H1 (cell line): Measurements from ENCODE around the gene RCAN2. TPM values are rescaled to one million over a fixed set of nuclear protein-coding genes. Genes with fewer than 3 reads are reported as not detected.

Experiments
- CTCF ChIA-PET: fragments of 300-600 bp; sonication (Branson Sonifier 250); formaldehyde crosslinking; loops from one replicate; lab custom pipeline; 2021; ENCODE audit not compliant: partially characterized antibody; lab: Charles Lee
- POLR2A ChIA-PET: fragments of 300-600 bp; sonication (Branson Sonifier 250); formaldehyde crosslinking; loops from one replicate; lab custom pipeline; 2021; ENCODE audit warnings: inconsistent platforms; ENCODE audit not compliant: partially characterized antibody; lab: Charles Lee
- DNase-seq, 2 experiments: peaks; one replicate each; pipeline versions ENCODE4 v3.0.0 to v3.0.0-alpha.2; 2010 to 2022; ENCODE audit warnings: low spot score in 2 of 2, low read depth in 1 of 2, mixed read lengths in 1 of 2
- FAIRE-seq: peaks from 2 replicates; lab custom pipeline; 2011; peaks lifted over from hg19 to GRCh38; lab: Jason Lieb, UNC
- H2AFZ ChIP-seq: 2 replicates; pipeline ENCODE4 v1.8.1; 2012; ENCODE audit warnings: low read length, inconsistent platforms
- H2AK5ac ChIP-seq: 2 replicates; pipeline ENCODE4 v1.6.1; 2013; ENCODE audit warnings: low read depth, low read length
- H2BK120ac ChIP-seq: replicated peaks from 2 replicates; pipeline ENCODE3; 2013; ENCODE audit warnings: low read depth, low read length, inconsistent platforms
- H2BK12ac ChIP-seq: 2 replicates; pipeline ENCODE4 v1.6.1; 2013; ENCODE audit warnings: low read depth, low read length
- H2BK15ac ChIP-seq: 2 replicates; pipeline ENCODE4 v1.6.1; 2013; ENCODE audit warnings: low read length
- H2BK20ac ChIP-seq: 2 replicates; pipeline ENCODE4 v1.6.1; 2013; ENCODE audit warnings: low read length
- H2BK5ac ChIP-seq: 2 replicates; pipeline ENCODE4 v1.6.1; 2013; ENCODE audit warnings: low read depth, low read length
- H3K14ac ChIP-seq: 2 replicates; pipeline ENCODE4 v1.6.1; 2013; ENCODE audit warnings: inconsistent platforms; ENCODE audit not compliant: insufficient read length
- H3K18ac ChIP-seq: 2 replicates; pipeline ENCODE4 v1.6.1; 2013; ENCODE audit warnings: low read length; ENCODE audit errors: extremely low read depth
- H3K23ac ChIP-seq: 2 replicates; pipeline ENCODE4 v1.6.1; 2013; ENCODE audit warnings: inconsistent platforms; ENCODE audit not compliant: insufficient read length
- H3K23me2 ChIP-seq: 2 replicates; pipeline ENCODE4 v1.6.1; 2013; ENCODE audit warnings: low read depth, low read length
- H3K27ac ChIP-seq: 2 replicates; pipeline ENCODE4 v1.6.1; 2011; ENCODE audit warnings: low read depth, low read length, inconsistent platforms
- H3K27me3 ChIP-seq, 4 experiments: replicated peaks in 1 of 4; 1 replicate in 1 of 4; 2 replicates in 3 of 4; pipeline versions ENCODE4 v1.6.1 to v1.8.1; 2011 to 2013; ENCODE audit warnings: low read length in 3 of 4, mild to moderate bottlenecking in 3 of 4, inconsistent platforms in 2 of 4, mixed read lengths in 2 of 4, moderate library complexity in 1 of 4; ENCODE audit not compliant: control insufficient read depth in 3 of 4, insufficient read depth in 3 of 4; ENCODE audit errors: extremely low read depth in 1 of 4
- H3K36me3 ChIP-seq, 4 experiments: 2 replicates each; pipeline versions ENCODE4 v1.6.1 to v1.8.1; 2011 to 2013; ENCODE audit warnings: mild to moderate bottlenecking in 4 of 4, low read length in 3 of 4, moderate library complexity in 2 of 4, control low read depth in 1 of 4, inconsistent platforms in 1 of 4; ENCODE audit not compliant: insufficient read depth in 4 of 4, control insufficient read depth in 2 of 4
- H3K4ac ChIP-seq: replicated peaks from 2 replicates; pipeline ENCODE3; 2013; ENCODE audit warnings: low read length, low read depth, mixed read lengths, inconsistent platforms; ENCODE audit not compliant: insufficient read length
- H3K4me1 ChIP-seq, 4 experiments: replicated peaks in 1 of 4; 1 replicate in 1 of 4; 2 replicates in 3 of 4; pipeline versions ENCODE4 v1.6.1 to v1.8.1; 2011 to 2013; ENCODE audit warnings: low read length in 3 of 4, inconsistent platforms in 2 of 4, mixed read lengths in 1 of 4; ENCODE audit not compliant: insufficient read depth in 4 of 4, control insufficient read depth in 3 of 4
- H3K4me2 ChIP-seq, 2 experiments: 2 replicates each; pipeline versions ENCODE4 v1.6.1 to v1.8.1; 2011 to 2013; ENCODE audit warnings: low read depth in 2 of 2, low read length in 2 of 2, control low read depth in 1 of 2, inconsistent platforms in 1 of 2, mild to moderate bottlenecking in 1 of 2; ENCODE audit not compliant: insufficient read depth in 1 of 2
- H3K4me3 ChIP-seq, 4 experiments: fragments of 200-600, 300-600 bp in 1 of 4; sonication (generic), shearing (Covaris generic), sonication (Bioruptor Twin) in 1 of 4; 2 replicates each; pipeline versions ENCODE4 v1.5.1 to v1.8.1; 2011 to 2016; ENCODE audit warnings: low read length in 4 of 4, low read depth in 3 of 4, control low read depth in 2 of 4, inconsistent platforms in 2 of 4, mild to moderate bottlenecking in 2 of 4, mixed read lengths in 1 of 4, moderate library complexity in 1 of 4; ENCODE audit not compliant: insufficient read depth in 2 of 4; ENCODE audit errors: extremely low read depth in 1 of 4
- H3K56ac ChIP-seq: replicated peaks from 2 replicates; pipeline ENCODE3; 2013; ENCODE audit warnings: low read depth, mild to moderate bottlenecking, mixed read lengths, low read length, inconsistent platforms; ENCODE audit not compliant: insufficient read length
- H3K79me1 ChIP-seq: 2 replicates; pipeline ENCODE4 v1.6.1; 2013; ENCODE audit warnings: low read depth, low read length, control low read depth
- H3K79me2 ChIP-seq, 2 experiments: 2 replicates each; pipeline versions ENCODE4 v1.6.1 to v1.8.1; 2012 to 2013; ENCODE audit warnings: low read length in 2 of 2, mild to moderate bottlenecking in 2 of 2, inconsistent platforms in 1 of 2; ENCODE audit not compliant: insufficient read depth in 2 of 2, control insufficient read depth in 1 of 2
- H3K9ac ChIP-seq, 4 experiments: replicated peaks in 1 of 4; 1 replicate in 1 of 4; 2 replicates in 3 of 4; pipeline versions ENCODE4 v1.6.1 to v1.8.1; 2011 to 2013; ENCODE audit warnings: low read depth in 3 of 4, low read length in 3 of 4, control low read depth in 2 of 4, mild to moderate bottlenecking in 2 of 4, moderate library complexity in 2 of 4, inconsistent platforms in 1 of 4; ENCODE audit errors: extremely low read depth in 1 of 4
- H3K9me3 ChIP-seq, 2 experiments: 2 replicates each; pipeline versions ENCODE4 v1.6.1 to v1.8.1; 2012 to 2013; ENCODE audit warnings: mild to moderate bottlenecking in 2 of 2, moderate library complexity in 2 of 2, control low read depth in 1 of 2, inconsistent platforms in 1 of 2, low read depth in 1 of 2, low read length in 1 of 2, mixed read lengths in 1 of 2; ENCODE audit not compliant: insufficient read depth in 2 of 2
- H4K20me1 ChIP-seq, 2 experiments: replicated peaks in 1 of 2; 2 replicates each; pipeline versions ENCODE3 to v1.8.1; 2011 to 2013; ENCODE audit warnings: inconsistent platforms in 2 of 2, low read length in 2 of 2, mild to moderate bottlenecking in 1 of 2; ENCODE audit not compliant: insufficient read depth in 2 of 2, control insufficient read depth in 1 of 2
- H4K5ac ChIP-seq: 2 replicates; pipeline ENCODE4 v1.6.1; 2013; ENCODE audit warnings: low read length, low read depth, mixed read lengths, inconsistent platforms; ENCODE audit not compliant: insufficient read length
- H4K8ac ChIP-seq: 2 replicates; pipeline ENCODE4 v1.8.0; 2013; ENCODE audit warnings: mild to moderate bottlenecking, moderate library complexity, low read length, inconsistent platforms; ENCODE audit not compliant: insufficient read depth; ENCODE audit errors: extremely low read depth
- H4K91ac ChIP-seq: replicated peaks from 2 replicates; pipeline ENCODE3; 2013; ENCODE audit warnings: low read length, mixed read lengths, inconsistent platforms; ENCODE audit not compliant: insufficient read length
- ASH2L ChIP-seq: fragments of 200-600, 300-600 bp; sonication (generic); IDR thresholded peaks from one replicate; pipeline ENCODE4 v1.7.1; 2017; ENCODE audit warnings: low read length
- BRCA1 ChIP-seq: IDR thresholded peaks from 2 replicates; pipeline ENCODE4 v1.6.1; 2012; ENCODE audit warnings: low read depth, low read length, improper control_type of control experiment
- PHF8 ChIP-seq: fragments of 200-600 bp; sonication (generic); conservative IDR thresholded peaks from 2 replicates; pipeline ENCODE4 v1.7.1; 2012; ENCODE audit warnings: low read depth, mild to moderate bottlenecking, inconsistent platforms, low read length, moderate library complexity
- POU5F1 ChIP-seq: IDR thresholded peaks from 2 replicates; pipeline ENCODE4 v1.6.1; 2011; ENCODE audit warnings: low read depth, mild to moderate bottlenecking, low read length, moderate library complexity
- RAD21 ChIP-seq, 2 experiments: IDR thresholded peaks in 1 of 2; conservative IDR thresholded peaks in 1 of 2; 2 replicates each; pipeline ENCODE4 v1.6.1; 2011; ENCODE audit warnings: low read depth in 2 of 2, low read length in 2 of 2, improper control_type of control experiment in 1 of 2, inconsistent platforms in 1 of 2, mild to moderate bottlenecking in 1 of 2, moderate library complexity in 1 of 2
- SP1 ChIP-seq: IDR thresholded peaks from 2 replicates; pipeline ENCODE4 v1.6.1; 2011; ENCODE audit warnings: low read depth, low read length
- WGBS, 2 experiments: shearing (Covaris generic) in 1 of 2; methylation state at CpG; one replicate each; pipeline versions ENCODE4 v1.1.6 to v1.1.7; 2013 to 2015; ENCODE audit warnings: low lambda C conversion rate in 2 of 2, mixed read lengths in 2 of 2, inconsistent platforms in 1 of 2, low coverage in 1 of 2, missing lambda C conversion rate in 1 of 2; ENCODE audit not compliant: insufficient replicate concordance in 2 of 2, insufficient coverage in 1 of 2, insufficient read length in 1 of 2; ENCODE audit errors: extremely low coverage in 1 of 2, missing lambda C conversion rate in 1 of 2; 5-methylcytosine and 5-hydroxymethylcytosine counted together
- polyA plus RNA-seq, 7 experiments: library from polyadenylated mRNA; depleted of rRNA in 3 of 7; stranded (reverse) in 5 of 7; unstranded in 2 of 7; fragments of >200 nt in 5 of 7; fragments of 200-250 nt in 2 of 7; gene quantifications; 1 replicate in 5 of 7; 2 replicates in 1 of 7; 4 replicates in 1 of 7; pipeline versions ENCODE4 v1.2.1 to v1.2.3, GENCODE V29; 2011 to 2013; ENCODE audit warnings: missing spikeins in 2 of 7, mixed read lengths in 2 of 7
- total RNA-seq: library from RNA; stranded (reverse); fragmentation: NEBNext Ultra II Directional; extraction: Animal tissue kit (Norgen Biotek cat#: 25700); gene quantifications from 2 replicates; pipeline ENCODE4 v1.2.1, GENCODE V29; 2021
- TF ChIP-seq, protein P1 (sequence below), 3 experiments: IDR thresholded peaks; 1 replicate in 2 of 3; 2 replicates in 1 of 3; pipeline versions ENCODE4 v1.5.1 to v1.6.1; 2011; ENCODE audit warnings: low read length in 3 of 3, mild to moderate bottlenecking in 3 of 3, inconsistent platforms in 2 of 3, low read depth in 1 of 3, moderate library complexity in 1 of 3; ENCODE audit not compliant: insufficient read depth in 1 of 3; ENCODE audit errors: control extremely low read depth in 1 of 3
- TF ChIP-seq, protein P2 (sequence below): IDR thresholded peaks from 2 replicates; pipeline ENCODE4 v1.6.1; 2011; ENCODE audit warnings: low read length, improper control_type of control experiment

RCAN2 gene
- total and polyA plus RNA-seq, 2 of the 8 experiments (the other 6 are each of a cell fraction or from before 2014, with no cell fraction given): 5.0 to 8.5 TPM

DNA sequence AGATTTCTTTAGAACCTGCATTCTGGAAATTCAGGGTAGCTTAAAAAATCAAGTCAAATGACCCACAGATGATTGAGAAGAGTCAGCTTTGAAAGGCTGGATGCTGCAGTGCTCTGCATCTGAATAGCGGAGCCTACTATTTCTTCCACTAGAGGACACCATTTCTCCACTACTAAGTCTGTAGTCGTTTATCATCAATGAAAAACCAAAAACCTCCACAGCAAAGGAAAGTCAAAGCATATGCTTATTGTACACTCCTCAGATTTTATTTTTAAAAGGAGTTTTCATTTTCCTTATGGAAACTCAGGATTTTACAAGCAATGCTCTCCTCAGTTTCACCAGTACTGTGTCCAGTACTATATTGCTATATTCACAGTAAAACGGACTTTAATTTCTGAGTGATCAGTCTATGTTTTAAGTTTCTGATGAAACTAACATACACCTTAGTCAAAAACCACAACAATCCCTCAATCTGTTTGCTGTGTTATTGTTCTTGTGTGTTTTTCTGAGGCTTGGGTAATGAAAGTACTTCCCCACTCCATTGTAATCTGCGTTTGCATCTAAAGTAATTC is 269.9 kb downstream of the RCAN2 start:
- Histone ChIP-seq H3K27ac (no peak overlapping the region), H3K4ac (no peak overlapping the region), H2BK20ac (no peak overlapping the region), H3K4me2 (no peak overlapping the region), H2BK15ac (no peak overlapping the region), H3K23me2 (no peaks in the 10 kb centered on the region), H3K79me1 (no peaks in the 10 kb centered on the region), H3K36me3 (no peaks in the 10 kb centered on the region), H3K18ac (no peak overlapping the region), H4K91ac (no peak overlapping the region), H3K4me1 (no peaks in the 10 kb centered on the region), H3K9ac (no peak overlapping the region), H3K14ac (no peak overlapping the region), H2AFZ (no peak overlapping the region), H2AK5ac (no peak overlapping the region), H3K9me3 (no peaks in the 10 kb centered on the region), H2BK120ac (no peak overlapping the region), H3K56ac (no peak overlapping the region), H3K27me3 (no peaks in the 10 kb centered on the region), H3K23ac (no peak overlapping the region), H2BK12ac (no peak overlapping the region), H4K8ac (no peak overlapping the region), H4K5ac (no peak overlapping the region), H3K4me3 (no peak overlapping the region), H2BK5ac (no peak overlapping the region), H4K20me1 (no peaks in the 10 kb centered on the region), H3K79me2 (no peaks in the 10 kb centered on the region)
- WGBS, 2 experiments: 58% methylated on average over 4 of the region's 4 CpGs; no CpG with 5 or more reads in 1 of the 2 experiments
- no peak for DNase-seq
- ChIA-PET CTCF (interaction anchor here (0.6 to 6.3 kb wide), 34 partner anchors 11 to 770 kb away, joined by 3 to 29 read pairs (median 4); no protein-coding TSS in a partner anchor), POLR2A (no interaction called here)
- peak; percentile 71 for FAIRE-seq
- TF ChIP-seq, protein P1, sequence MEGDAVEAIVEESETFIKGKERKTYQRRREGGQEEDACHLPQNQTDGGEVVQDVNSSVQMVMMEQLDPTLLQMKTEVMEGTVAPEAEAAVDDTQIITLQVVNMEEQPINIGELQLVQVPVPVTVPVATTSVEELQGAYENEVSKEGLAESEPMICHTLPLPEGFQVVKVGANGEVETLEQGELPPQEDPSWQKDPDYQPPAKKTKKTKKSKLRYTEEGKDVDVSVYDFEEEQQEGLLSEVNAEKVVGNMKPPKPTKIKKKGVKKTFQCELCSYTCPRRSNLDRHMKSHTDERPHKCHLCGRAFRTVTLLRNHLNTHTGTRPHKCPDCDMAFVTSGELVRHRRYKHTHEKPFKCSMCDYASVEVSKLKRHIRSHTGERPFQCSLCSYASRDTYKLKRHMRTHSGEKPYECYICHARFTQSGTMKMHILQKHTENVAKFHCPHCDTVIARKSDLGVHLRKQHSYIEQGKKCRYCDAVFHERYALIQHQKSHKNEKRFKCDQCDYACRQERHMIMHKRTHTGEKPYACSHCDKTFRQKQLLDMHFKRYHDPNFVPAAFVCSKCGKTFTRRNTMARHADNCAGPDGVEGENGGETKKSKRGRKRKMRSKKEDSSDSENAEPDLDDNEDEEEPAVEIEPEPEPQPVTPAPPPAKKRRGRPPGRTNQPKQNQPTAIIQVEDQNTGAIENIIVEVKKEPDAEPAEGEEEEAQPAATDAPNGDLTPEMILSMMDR (IDR thresholded peaks at IDR 0.05; ENCODE audit: control extremely low read depth in 1 of 3, insufficient read depth in 1 of 3, low read depth in 1 of 3, low read length in 3 of 3): peak in 2 of 3 experiments; percentile 80; a peak in 3 of 4 replicates
- TF ChIP-seq, protein P2, sequence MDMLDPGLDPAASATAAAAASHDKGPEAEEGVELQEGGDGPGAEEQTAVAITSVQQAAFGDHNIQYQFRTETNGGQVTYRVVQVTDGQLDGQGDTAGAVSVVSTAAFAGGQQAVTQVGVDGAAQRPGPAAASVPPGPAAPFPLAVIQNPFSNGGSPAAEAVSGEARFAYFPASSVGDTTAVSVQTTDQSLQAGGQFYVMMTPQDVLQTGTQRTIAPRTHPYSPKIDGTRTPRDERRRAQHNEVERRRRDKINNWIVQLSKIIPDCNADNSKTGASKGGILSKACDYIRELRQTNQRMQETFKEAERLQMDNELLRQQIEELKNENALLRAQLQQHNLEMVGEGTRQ: no peak
- TF ChIP-seq ASH2L: no peak
- TF ChIP-seq BRCA1: peak; percentile 8; the same call in 1 of the 2 replicates
- 0 out of 2 replicates have a peak, but pooled peaks have one; percentile 63 for TF ChIP-seq POU5F1
- no peak for TF ChIP-seq SP1
- TF ChIP-seq RAD21 (IDR thresholded peaks at IDR 0.05 in 1 of 2, conservative IDR thresholded peaks at IDR 0.05 in 1 of 2; ENCODE audit: low read depth in 2 of 2, low read length in 2 of 2): peak; percentile 93 to 94
- TF ChIP-seq PHF8: no peak
